HG02884 (cell line): ENCODE data around the gene SUZ12.
"Not testable (repeated sequence)": the region's sequence is repeated elsewhere in the genome, so short reads cannot be mapped to it uniquely, and the experiment has no call there.

ENCODE experiments used
- ATAC-seq: cut with Tn5 transposase; IDR thresholded peaks from one replicate; pipeline ENCODE4 v1.9.1; 2021; ENCODE audit warnings: mild to moderate bottlenecking, moderate library complexity; ENCODE audit not compliant: unreplicated experiment

The SUZ12 gene

DNA sequence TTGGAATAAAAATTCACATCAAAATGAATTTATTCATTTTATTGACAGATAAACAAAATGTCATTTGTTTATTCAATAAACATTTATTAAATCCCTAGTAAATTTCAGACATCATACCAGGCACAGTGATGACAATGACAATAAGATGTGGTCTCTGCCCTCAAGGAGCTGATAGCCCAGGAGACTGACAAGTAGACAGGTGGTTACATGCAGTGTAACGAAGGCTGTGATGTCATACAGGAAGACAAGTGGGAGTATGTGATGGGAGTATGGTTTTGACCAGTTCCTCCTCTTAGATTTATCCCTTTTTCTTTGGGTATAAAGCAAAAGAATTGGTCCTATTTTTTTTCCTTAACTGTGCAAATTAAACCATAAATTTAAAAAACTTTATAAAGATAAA, 97.0 kb downstream of the SUZ12 start:
- not testable (repeated sequence) for ATAC-seq

DNA sequence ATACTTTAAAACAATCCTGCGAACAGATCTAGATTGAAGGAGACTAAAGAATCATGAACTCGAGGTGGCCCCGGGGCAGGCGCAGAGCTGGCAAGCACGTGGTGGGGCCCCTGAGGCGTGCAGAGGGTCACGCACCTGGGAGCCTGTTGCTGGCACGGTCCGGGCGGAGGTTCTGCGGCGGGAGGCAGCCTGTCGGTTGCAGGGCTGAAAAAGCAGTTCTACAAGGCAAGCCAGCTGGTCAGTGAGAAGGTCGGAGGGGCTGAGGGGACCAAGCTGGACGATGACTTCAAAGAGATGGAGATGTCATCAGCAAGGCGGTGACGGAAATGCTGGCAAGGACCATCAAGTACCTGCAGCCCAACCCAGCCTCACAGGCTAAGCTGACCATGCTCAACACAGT, 103.4 kb downstream of the SUZ12 start:
- ATAC-seq: not testable (repeated sequence)

DNA sequence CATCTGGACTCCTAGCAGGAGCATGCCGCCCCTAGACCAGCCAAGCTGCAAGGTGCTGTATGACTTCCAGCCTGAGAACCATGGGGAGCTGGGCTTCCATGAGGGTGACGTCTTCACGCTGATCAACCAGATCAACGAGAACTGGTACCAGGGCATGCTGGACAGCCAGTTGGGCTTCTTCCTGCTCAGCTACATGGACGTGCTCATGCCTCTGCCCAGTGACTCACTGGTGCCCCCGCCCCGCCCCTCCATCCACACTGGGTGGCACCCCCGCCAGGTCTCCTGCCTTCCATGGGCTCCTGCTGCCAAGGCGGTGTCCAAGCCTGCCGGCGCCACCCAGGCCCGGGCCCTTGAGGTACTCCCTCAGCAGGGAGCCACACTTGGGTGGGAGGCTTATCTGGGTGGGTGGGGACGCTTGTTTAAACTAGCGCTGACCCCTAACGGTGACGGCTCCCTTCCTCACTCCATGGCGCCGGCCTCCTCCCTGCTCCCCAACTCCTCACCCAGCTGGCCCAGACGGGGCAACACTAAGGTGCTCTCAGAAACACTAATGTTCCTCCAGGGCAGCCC, 104.6 kb downstream of the SUZ12 start:
- ATAC-seq: not testable (repeated sequence)

DNA sequence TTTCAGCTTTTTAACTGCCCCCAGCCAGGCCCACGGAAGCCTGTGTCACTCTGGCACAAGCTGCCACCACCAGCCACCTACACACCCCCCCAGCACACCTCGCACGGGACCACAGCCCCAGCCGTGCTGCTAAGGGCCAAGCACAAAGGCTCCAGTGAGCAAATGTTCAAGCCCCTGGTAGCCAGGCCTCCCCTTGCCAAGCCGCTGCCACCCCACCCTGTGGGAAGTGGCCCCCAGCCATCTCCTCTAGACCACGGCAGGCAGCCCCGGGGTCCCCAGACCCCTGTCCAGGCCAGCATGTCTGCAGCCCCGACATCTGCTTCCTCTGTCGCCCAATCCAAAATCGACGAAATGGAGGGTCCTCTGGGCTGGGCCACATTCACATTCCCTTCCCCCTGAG, 105.5 kb downstream of the SUZ12 start:
- ATAC-seq: not testable (repeated sequence)

DNA sequence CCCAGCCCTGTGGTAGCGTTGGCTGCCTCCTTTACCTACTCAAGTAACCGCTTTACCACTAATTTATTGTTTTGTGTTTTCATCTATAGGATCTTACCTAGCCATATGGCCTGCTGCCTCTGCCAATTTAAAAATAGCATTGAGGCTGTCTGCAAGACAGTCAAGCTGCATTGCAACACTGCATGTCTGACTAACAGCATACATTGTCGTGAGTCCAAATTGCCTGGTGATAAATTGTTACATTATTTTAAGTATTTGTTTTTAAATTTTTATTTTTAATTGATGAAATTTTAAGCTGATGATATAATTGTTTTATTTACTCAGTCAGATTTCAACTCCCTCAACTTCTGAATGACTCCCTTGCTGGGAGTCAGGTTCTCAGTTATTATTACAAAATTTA, 108.8 kb downstream of the SUZ12 start:
- not testable (repeated sequence) for ATAC-seq

DNA sequence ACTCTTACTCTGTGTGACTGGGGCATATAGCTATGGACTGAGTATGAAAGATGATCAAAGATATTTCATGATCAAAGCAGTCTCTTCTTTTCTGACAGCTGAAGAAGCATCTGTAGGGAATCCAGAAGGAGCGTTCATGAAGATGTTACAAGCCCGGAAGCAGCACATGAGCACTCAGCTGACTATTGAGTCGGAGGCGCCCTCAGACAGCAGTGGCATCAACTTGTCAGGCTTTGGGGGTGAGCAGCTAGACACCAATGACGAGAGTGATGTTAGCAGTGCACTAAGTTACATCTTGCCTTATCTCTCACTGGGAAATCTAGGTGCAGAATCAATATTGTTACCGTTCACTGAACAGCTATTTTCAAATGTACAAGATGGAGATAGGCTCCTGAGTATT, 110.9 kb downstream of the SUZ12 start:
- ATAC-seq: not testable (repeated sequence)
